Measurements from ENCODE around the gene CEBPB.

- no peak for TF ChIP-seq POLR2A (IDR thresholded peaks at IDR 0.05)
- TF ChIP-seq, protein P1, sequence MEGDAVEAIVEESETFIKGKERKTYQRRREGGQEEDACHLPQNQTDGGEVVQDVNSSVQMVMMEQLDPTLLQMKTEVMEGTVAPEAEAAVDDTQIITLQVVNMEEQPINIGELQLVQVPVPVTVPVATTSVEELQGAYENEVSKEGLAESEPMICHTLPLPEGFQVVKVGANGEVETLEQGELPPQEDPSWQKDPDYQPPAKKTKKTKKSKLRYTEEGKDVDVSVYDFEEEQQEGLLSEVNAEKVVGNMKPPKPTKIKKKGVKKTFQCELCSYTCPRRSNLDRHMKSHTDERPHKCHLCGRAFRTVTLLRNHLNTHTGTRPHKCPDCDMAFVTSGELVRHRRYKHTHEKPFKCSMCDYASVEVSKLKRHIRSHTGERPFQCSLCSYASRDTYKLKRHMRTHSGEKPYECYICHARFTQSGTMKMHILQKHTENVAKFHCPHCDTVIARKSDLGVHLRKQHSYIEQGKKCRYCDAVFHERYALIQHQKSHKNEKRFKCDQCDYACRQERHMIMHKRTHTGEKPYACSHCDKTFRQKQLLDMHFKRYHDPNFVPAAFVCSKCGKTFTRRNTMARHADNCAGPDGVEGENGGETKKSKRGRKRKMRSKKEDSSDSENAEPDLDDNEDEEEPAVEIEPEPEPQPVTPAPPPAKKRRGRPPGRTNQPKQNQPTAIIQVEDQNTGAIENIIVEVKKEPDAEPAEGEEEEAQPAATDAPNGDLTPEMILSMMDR (IDR thresholded peaks at IDR 0.05) = no peak
Measured at GRCh38 chr20:50220894-50221365, 30.3 kb downstream of the CEBPB start.

All from heart left ventricle (tissue), 13 donors.